Measurements from ENCODE around the gene CASK. TPM values are rescaled to one million over a fixed set of nuclear protein-coding genes. Genes with fewer than 3 reads are reported as not detected.
"Not testable (repeated sequence)": the region's sequence is repeated elsewhere in the genome, so short reads cannot be mapped to it uniquely, and the experiment has no call there.

CASK gene
- total RNA-seq, 1 donor from 2014 or later = 33.7 TPM

DNA sequence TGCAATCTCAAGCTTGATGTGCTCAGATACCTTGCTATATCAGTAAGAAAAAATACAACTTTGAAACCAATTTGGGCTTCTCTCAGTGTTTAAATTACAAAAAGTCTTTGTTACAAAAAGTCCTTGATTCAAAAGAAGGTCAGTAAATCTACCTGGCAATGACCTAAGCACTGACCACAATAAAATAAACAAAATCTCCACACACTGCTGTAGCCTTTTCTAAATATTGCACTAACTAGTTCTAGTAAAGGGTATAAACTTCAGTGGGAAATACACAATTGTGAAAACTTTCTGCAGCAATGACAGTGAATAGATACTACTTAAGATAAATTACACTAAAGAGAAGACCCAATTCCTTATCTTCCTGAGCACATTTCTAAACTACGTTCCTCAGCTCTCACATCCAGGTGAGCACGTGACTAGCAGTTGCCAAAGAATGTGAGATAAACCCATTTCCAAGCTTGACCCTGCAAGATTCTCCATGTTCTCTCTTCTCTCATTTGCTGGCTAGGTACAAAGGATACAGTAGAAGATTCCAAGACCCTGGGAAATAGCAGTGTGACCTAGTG is 316.0 kb downstream of the CASK start:
- intact Hi-C loops (cut with DNase I) = no loop called here
- no peaks in the 10 kb centered on the region for H3K9me3 ChIP-seq
- peaks cover 0 to 2% of the 10 kb centered on the region in 2 donors for H3K4me1 ChIP-seq
- no peaks in the 10 kb centered on the region for H3K27me3 ChIP-seq
- H3K27ac ChIP-seq = no peak overlapping the region
- no peak overlapping the region for H3K4me3 ChIP-seq
- no peaks in the 10 kb centered on the region for H3K36me3 ChIP-seq
- TF ChIP-seq, protein P1, sequence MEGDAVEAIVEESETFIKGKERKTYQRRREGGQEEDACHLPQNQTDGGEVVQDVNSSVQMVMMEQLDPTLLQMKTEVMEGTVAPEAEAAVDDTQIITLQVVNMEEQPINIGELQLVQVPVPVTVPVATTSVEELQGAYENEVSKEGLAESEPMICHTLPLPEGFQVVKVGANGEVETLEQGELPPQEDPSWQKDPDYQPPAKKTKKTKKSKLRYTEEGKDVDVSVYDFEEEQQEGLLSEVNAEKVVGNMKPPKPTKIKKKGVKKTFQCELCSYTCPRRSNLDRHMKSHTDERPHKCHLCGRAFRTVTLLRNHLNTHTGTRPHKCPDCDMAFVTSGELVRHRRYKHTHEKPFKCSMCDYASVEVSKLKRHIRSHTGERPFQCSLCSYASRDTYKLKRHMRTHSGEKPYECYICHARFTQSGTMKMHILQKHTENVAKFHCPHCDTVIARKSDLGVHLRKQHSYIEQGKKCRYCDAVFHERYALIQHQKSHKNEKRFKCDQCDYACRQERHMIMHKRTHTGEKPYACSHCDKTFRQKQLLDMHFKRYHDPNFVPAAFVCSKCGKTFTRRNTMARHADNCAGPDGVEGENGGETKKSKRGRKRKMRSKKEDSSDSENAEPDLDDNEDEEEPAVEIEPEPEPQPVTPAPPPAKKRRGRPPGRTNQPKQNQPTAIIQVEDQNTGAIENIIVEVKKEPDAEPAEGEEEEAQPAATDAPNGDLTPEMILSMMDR (IDR thresholded peaks at IDR 0.05) = no peak
- DNase-seq (ENCODE audit: low spot score in 2 of 2) = no peak

DNA sequence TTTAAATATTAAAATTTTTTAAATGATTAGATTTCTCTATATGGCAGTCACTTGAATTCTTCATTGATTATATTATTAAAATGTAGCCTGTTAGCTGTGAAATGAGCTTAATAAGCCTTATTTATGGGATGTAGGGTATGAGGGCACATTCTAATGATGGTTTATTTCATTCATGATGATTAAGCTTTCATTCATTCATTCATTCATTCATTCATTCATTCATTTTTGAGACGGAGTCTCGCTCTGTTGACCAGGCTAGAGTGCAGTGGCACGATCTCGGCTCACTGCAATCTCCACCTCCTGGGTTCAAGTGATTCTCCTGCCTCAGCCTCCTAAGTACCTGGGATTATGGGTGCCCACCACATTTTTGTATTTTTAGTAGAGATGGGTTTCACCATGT is 317.3 kb downstream of the CASK start:
- H3K27me3 ChIP-seq; H3K9me3 ChIP-seq; intact Hi-C loops (cut with DNase I); DNase-seq (ENCODE audit: low spot score in 2 of 2); H3K27ac ChIP-seq; H3K4me1 ChIP-seq; H3K4me3 ChIP-seq; H3K36me3 ChIP-seq: not testable (repeated sequence)

DNA sequence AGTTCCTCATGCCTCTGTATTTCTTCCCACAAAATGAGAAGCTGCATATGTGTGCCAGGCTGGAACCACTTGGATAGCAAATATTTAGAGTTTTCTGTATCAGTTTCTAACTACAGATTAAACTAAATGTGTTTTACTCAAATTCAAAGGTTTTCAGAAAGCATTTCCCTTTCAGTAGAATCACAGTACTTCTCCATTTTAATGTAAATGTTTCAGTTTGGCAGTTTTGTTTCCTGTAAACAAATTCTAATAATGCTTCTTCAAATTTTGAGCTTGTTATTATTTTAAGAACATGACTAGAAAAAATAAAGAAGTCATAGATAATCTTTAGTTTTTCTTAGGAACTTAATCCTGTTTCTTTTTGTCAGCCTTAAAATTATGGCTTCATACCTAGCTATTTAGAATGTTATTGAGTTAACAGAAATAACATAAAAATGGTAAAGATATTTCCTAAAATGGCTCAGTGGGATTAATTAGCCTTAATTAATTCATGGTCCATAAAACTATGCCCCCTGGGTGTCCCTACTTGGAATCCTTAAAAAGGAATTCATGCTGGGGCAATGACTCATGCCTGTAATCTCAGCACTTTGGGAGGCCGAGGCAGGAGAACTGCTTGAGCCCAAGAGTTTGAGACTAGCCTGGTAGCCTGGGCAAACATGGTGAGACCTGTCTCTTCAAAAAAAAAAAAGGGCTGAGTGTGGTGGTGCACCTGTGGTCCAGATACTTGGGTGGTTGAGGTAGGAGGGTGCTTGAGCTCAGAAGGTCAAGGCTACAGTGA is 318.4 kb downstream of the CASK start:
- H3K27me3 ChIP-seq = no peaks in the 10 kb centered on the region
- intact Hi-C loops (cut with DNase I) = no loop called here
- TF ChIP-seq, protein P1 (IDR thresholded peaks at IDR 0.05) = no peak
- H3K9me3 ChIP-seq = no peaks in the 10 kb centered on the region
- no peak overlapping the region for H3K4me3 ChIP-seq
- H3K4me1 ChIP-seq = peaks cover 0 to 2% of the 10 kb centered on the region in 2 donors
- no peaks in the 10 kb centered on the region for H3K36me3 ChIP-seq
- H3K27ac ChIP-seq = peak overlapping the region in 1 of 2 donors; percentile 11
- DNase-seq (ENCODE audit: low spot score in 2 of 2) = no peak

GRCh38 chrX:41604177-41604576 is 319.2 kb downstream of the CASK start:
- Histone ChIP-seq H3K9me3 (no peaks in the 10 kb centered on the region), H3K27ac (no peak overlapping the region), H3K4me1 (peaks cover 0 to 2% of the 10 kb centered on the region in 2 donors), H3K27me3 (no peaks in the 10 kb centered on the region), H3K4me3 (no peak overlapping the region), H3K36me3 (no peaks in the 10 kb centered on the region)
- TF ChIP-seq, protein P1 (IDR thresholded peaks at IDR 0.05) = no peak
- DNase-seq (ENCODE audit: low spot score in 2 of 2) = no peak
- intact Hi-C loops (cut with DNase I) = no loop called here

DNA sequence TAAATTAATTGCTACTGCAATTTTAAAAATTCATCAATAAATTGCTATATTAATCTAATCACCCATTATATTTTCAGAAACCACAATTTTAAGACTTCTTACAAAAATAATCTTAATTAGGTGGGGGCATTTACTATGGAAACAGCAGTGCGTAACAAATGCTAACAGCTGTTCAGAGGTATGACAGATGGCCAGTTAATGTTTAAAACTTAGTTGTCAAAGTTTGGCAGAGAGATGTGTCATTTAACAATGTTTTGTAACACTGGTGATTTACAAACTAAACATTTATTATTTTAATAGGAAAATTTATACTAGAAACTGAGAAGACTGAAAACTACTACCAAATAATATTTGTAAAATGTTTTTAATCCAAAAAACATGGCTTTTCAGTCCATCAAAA is 319.8 kb downstream of the CASK start:
- DNase-seq (ENCODE audit: low spot score in 2 of 2) = no peak
- no peaks in the 10 kb centered on the region for H3K27me3 ChIP-seq
- H3K4me1 ChIP-seq = peaks cover 0 to 2% of the 10 kb centered on the region in 2 donors
- H3K4me3 ChIP-seq = no peak overlapping the region
- no peak overlapping the region for H3K27ac ChIP-seq
- TF ChIP-seq, protein P1 (IDR thresholded peaks at IDR 0.05) = no peak
- H3K36me3 ChIP-seq = no peaks in the 10 kb centered on the region
- intact Hi-C loops (cut with DNase I) = no loop called here
- no peaks in the 10 kb centered on the region for H3K9me3 ChIP-seq

DNA sequence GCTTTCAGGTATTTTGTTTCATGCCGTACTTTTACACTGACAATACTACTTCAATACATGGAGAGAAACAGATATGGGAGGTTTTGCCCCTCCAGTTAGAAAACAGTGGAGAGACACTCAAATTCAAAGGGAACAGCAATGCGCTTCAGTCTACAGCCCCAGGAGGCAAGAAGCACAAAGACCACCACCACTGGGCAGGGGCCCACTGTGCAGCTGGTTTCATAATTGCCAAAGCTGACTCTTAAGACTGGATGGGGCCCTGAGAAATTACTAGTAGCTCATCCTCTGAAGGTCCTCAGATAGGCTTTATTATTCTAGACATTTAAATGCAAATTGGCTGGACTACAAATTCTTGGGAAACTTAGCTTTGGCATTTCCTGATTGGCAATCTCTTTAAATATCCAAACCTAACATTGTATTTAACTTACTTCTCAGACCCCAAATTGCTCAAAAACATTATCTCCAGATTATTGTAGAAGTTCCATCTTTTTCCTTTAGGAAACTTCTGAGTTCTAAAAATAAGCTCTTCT is 320.5 kb downstream of the CASK start:
- Histone ChIP-seq H3K27ac (no peak overlapping the region), H3K27me3 (no peaks in the 10 kb centered on the region), H3K9me3 (no peaks in the 10 kb centered on the region), H3K36me3 (no peaks in the 10 kb centered on the region), H3K4me1 (peaks cover 0 to 2% of the 10 kb centered on the region in 2 donors), H3K4me3 (no peak overlapping the region)
- intact Hi-C loops (cut with DNase I) = no loop called here
- TF ChIP-seq, protein P1 (IDR thresholded peaks at IDR 0.05) = no peak
- DNase-seq (ENCODE audit: low spot score in 2 of 2) = no peak

Measured in ascending aorta (tissue), 2 donors.